ENCODE data around the gene STK35.

The STK35 gene

DNA sequence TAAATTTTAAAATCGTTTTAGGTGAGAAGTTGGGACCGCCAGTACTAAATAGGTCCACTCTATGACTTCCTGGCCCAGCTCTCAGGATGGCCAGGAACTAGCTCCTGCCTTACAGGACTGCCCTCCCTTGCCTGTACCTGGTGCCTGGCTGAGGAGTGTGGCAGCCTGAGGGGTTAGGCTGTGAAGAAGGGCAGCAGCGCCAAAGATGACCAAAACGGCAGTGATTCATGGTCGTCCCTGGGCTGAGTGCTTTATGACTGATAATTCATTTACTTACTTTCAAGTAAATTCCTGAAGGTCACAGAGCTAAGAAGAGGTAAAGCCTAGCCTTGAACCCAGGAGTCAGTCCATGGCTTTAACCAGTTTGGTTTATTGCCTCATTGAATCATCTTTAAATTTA is 22.1 kb downstream of the STK35 start:
- no peak for DNase-seq (ENCODE audit: low read depth)
- no peak overlapping the region for H3K4me3 ChIP-seq (ENCODE audit: control insufficient read depth, low read depth, low read length)
- TF ChIP-seq CTCF (IDR thresholded peaks at IDR 0.05; ENCODE audit: control insufficient read depth, insufficient read depth, low read depth, low read length, missing control alignments): no peak

DNA sequence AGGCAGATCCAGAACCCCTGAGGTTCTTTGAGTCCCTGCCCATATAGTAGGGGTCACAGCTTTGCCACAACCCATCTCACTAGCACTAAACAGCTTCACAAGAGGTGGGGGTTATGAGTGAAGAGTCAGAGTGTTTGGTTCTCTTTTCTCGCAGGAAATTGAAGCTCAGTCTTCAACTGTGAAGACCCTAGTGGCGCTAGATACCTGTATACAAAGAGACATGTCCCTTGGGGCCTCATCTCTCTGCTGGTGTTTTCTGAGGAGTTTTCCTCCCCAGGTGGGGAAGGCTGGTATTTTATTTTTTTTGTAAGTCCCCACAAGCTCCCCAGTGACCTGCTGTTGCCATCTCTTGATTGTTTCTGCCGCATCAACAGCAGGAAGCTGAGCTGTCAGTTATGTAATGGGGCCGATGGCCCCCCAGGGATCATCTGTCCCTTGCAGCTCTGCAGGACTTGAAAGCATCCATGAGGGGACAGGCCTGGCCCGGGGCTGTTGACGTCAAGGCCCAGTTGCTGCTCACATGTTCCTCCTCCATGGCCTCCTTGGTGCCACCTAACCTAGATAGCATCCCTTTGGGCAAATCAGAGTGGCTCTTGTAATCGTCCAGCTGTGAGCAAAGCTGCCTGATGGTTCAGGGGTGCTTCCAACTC is 23.1 kb downstream of the STK35 start:
- no peak overlapping the region for H3K4me3 ChIP-seq (ENCODE audit: control insufficient read depth, low read depth, low read length)
- no peak for TF ChIP-seq CTCF (IDR thresholded peaks at IDR 0.05; ENCODE audit: control insufficient read depth, insufficient read depth, low read depth, low read length, missing control alignments)
- DNase-seq (ENCODE audit: low read depth): no peak

DNA sequence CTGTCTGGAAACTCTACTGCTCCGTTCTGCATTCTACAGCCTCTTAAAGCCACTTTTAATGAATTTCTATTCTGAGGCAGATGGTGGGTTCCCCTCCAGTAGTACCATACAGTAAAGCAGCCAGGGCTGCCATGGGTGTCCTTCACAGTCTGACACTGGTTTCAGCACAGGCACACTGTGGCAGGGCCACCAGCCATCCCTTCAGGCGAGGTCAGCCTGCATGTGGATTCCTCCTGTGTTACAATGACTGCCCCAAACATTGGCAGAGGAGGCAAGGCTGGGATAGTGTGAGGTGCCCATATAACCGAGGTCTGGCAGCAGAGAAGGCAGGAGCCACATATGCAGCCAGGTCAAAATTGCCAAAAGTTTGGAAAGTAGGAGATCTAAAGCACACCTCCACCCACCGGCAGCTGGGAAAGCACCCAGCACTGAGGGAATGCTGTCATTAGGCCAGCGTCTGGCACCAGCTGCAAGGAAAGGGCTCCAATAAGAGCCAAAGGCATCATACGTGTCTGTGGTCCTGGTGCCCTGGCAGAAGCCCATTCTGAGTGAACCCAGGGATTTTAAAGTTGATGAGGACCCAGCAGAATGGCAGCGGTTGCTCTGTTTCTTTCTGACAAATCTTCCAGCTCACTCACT is 24.0 kb downstream of the STK35 start:
- TF ChIP-seq CTCF (IDR thresholded peaks at IDR 0.05; ENCODE audit: control insufficient read depth, insufficient read depth, low read depth, low read length, missing control alignments): no peak
- no peak overlapping the region for H3K4me3 ChIP-seq (ENCODE audit: control insufficient read depth, low read depth, low read length)
- no peak for DNase-seq (ENCODE audit: low read depth)

DNA sequence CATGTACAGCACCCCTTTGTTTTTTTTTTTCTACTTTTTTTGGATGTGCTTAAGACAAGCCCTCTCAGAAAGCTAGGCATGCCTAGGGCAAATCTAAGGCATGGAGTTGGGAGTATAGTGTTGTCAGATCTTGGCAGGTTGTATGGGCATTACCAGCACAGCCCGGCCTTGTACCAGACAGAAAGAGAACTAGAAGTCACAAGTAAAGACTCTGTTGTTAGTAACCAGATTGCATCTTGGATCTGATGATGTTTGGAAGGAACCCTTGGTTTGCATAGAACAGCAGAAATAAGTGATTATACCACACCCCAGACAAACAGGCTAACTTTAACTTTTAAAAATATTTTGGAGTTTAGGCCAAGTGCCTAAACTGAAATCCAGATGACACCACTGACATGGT is 25.6 kb downstream of the STK35 start:
- no peak for DNase-seq (ENCODE audit: low read depth)
- TF ChIP-seq CTCF (IDR thresholded peaks at IDR 0.05; ENCODE audit: control insufficient read depth, insufficient read depth, low read depth, low read length, missing control alignments): no peak
- H3K4me3 ChIP-seq (ENCODE audit: control insufficient read depth, low read depth, low read length): no peak overlapping the region

DNA sequence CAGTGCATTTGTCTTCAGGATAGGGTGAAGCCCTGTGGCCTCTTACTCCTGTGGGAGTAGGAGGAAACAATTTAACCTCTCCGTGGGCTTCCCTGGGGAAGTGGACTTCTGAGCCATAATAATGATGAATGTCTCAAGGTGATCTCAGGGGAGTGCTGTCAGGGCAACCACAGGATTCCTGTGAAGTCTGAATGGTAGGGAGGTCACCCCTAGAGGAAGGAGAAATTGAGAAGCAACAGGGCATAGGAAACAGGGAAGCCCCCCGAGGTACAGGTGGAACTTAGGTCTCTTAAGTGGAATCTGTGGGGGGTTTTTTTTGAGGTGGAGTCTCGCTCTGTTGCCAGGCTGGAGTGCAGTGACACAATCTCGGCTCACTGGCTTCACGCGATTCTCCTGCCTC is 26.9 kb downstream of the STK35 start:
- no peak for DNase-seq (ENCODE audit: low read depth)
- TF ChIP-seq CTCF (IDR thresholded peaks at IDR 0.05; ENCODE audit: control insufficient read depth, insufficient read depth, low read depth, low read length, missing control alignments): no peak

GRCh38 chr20:2130062-2130591 is 28.5 kb downstream of the STK35 start:
- TF ChIP-seq CTCF (IDR thresholded peaks at IDR 0.05; ENCODE audit: control insufficient read depth, insufficient read depth, low read depth, low read length, missing control alignments): no peak
- H3K4me3 ChIP-seq (ENCODE audit: control insufficient read depth, low read depth, low read length): no peak overlapping the region
- no peak for DNase-seq (ENCODE audit: low read depth)

More for the DNA sequence above, 26.9 kb downstream of the STK35 start:
- no peak overlapping the region for H3K4me3 ChIP-seq (ENCODE audit: control insufficient read depth, low read depth, low read length)

All from AG09309 (cell line).